GM12874 (cell line): ENCODE data around the gene CRIP2.

Experiments
- TF ChIP-seq, protein P1 (sequence below): IDR thresholded peaks from 2 replicates; pipeline ENCODE4 v1.5.1; 2011; ENCODE audit warnings: low read depth, mild to moderate bottlenecking, control low read depth, low read length, moderate library complexity; ENCODE audit not compliant: insufficient read depth

Gene CRIP2

DNA sequence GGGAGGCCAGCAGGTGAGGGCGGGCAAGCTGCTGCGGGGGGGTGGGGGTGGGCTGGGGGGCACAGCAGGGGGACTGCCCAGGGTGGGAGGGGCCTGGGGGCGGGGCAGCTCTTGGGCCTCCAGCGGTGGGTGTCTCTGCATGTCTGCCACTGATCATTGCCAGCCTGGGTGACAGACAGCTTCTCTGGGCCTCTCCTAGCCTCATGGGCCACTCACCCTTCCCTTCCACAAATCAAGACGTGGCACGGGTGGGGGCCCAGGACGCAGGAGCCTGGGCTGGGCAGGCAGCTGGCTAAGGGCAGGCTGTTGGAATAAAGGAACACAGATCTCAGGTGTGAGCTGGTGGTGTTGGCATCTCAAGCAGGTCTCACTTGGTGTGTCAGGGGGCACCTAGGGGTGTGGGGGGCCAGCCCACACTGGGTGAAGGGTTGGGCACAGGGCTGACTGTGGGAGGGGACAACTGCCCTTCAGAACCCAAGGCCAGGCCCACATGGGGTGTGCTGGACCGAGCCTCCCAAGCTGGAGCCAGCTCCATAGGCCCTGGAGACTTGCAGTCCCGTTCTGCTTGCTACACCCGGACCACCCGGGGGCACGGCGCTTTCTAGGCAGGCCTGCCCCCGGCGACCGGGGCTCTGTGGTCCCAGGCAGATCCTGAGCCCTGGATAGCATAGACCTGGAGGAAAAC, 19.4 kb downstream of the CRIP2 start:
- TF ChIP-seq, protein P1, sequence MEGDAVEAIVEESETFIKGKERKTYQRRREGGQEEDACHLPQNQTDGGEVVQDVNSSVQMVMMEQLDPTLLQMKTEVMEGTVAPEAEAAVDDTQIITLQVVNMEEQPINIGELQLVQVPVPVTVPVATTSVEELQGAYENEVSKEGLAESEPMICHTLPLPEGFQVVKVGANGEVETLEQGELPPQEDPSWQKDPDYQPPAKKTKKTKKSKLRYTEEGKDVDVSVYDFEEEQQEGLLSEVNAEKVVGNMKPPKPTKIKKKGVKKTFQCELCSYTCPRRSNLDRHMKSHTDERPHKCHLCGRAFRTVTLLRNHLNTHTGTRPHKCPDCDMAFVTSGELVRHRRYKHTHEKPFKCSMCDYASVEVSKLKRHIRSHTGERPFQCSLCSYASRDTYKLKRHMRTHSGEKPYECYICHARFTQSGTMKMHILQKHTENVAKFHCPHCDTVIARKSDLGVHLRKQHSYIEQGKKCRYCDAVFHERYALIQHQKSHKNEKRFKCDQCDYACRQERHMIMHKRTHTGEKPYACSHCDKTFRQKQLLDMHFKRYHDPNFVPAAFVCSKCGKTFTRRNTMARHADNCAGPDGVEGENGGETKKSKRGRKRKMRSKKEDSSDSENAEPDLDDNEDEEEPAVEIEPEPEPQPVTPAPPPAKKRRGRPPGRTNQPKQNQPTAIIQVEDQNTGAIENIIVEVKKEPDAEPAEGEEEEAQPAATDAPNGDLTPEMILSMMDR = no peak

DNA sequence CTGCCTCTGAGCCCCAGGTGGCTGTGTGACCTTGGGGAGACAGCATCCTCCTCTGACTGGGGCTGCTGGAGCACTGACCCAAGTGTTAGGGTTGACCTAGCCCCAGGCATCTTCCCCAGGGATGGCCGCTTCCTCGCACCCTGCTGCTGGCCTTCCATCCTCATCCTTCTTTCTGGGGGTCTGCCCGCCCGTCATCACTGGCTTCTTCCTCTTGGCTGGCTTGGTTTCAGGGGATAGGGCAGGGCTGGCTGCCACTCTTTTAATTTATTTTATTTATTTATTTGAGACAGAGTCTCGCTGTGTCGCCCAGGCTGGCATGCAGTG, 19.9 kb downstream of the CRIP2 start:
- TF ChIP-seq, protein P1 = no peak

DNA sequence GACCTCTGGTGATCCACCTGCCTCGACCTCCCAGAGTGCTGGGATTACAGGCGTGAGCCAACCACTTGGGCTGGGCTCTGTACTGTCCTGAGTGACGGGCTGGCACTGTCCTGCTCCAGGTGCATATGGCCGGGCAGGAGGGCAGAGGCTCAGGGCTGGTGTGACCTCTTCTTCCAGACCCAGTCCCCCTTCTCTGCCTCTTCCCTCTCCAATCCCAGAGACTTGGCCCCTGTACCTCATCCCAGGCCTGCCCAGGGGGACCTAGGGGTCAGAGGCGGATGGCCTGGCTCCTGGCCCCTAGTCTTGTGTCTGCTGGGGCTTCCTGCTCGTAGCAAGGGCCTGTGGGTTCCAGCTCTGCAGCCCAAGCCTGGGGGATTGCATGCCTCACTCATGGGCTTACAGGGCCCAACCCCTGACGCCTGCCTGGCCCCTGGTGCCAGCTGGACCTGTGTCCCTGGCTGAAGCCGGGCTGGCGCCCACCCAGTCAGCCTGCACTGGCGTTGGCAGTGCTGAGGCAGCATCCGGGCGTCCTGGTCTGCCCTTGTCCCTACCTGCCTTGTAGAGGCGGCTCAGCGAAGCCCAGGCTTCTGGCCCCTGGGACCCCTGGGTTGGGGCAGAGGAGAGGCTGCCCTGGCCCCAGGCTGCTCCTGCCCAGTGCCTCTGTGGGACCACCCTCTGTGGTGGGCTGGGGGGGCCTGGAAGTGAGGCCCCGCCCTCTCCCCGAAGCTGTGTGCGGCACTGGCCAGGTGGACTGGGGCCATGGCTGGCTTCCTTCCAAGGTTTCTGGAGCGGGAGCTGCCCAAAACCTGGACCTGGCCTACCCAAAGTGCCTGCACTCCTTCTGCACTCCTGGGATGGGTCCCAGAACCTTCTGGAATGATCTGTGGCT, 20.7 kb downstream of the CRIP2 start:
- TF ChIP-seq, protein P1 = no peak

DNA sequence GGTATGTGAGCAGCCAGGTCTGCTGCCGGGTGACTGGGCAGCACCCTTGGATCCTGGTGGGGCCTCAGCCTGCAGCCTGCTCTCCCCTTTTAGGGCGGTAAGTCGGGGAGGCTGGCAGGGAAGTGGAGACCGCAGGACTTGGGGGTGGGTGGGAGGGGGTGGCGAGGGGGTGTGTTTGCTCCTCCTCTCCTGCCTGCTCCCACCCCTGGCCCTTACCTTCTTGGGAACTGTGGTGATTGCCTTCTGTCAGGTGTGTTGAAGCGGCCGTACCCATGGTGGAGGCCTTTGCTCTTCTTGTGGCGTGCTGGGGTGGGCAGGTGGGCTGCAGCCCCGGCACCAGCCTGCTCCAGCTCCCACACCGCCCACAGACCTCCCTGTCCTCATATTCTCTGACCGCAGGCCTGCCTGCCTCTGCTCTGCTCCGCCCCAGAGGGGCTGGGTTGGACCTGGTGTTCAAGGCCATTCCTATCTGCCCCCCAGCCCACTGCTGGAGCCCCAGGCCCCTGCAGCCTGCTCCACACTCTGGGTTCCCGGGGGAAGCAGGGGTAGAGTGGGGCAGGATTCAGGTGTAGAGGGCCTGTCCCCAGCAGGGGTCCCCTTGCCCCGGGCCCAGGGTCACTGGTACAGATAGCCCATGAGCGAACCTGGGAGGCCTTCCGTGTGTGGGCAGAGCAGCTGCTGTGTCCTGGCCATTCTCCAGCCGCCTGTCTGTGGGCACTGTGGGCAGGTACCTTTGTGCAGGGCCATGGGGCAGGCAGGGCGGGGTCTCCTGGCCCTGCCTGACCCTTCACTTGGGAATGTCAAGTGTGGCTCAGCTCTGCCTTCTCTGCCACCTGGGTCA, 21.6 kb downstream of the CRIP2 start:
- TF ChIP-seq, protein P1 = no peak

DNA sequence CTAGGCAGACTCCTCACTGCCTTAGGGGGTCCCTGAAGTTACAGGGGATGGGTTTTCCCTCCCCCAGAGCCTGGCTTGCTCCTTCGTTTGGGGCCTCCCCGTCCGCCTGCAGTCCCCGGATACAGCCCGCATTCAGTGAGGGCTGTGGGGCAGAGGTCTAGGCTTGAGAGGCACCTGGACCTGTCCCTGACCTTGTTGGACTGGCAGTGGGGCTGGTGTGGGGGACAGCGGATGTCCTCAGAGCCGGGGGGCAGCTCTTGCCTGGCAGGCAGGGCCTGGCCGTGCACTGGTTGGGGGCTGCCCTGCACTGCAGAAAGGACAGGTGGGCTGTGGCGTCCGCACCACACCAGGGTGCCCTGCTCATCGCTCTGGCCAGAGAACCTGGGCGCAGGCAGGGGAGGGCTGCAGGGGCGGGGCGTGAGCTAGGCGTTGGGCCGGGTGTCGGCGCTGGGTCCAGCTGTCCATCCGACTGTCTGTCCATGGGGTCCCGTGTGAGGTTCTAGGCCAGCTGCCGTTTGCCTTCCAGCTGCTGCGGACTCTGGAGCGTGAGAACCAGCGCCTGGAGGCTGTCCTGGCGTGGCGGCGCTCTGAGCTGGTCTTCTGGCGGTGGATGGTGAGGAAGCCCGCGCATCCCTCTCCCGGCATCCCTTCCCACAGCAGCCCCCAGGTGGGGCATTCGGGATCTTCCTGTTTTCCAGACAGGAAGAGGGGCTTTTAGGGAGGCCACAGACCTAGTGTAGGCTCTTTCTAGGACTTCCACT, 22.4 kb downstream of the CRIP2 start:
- TF ChIP-seq, protein P1 = no peak

DNA sequence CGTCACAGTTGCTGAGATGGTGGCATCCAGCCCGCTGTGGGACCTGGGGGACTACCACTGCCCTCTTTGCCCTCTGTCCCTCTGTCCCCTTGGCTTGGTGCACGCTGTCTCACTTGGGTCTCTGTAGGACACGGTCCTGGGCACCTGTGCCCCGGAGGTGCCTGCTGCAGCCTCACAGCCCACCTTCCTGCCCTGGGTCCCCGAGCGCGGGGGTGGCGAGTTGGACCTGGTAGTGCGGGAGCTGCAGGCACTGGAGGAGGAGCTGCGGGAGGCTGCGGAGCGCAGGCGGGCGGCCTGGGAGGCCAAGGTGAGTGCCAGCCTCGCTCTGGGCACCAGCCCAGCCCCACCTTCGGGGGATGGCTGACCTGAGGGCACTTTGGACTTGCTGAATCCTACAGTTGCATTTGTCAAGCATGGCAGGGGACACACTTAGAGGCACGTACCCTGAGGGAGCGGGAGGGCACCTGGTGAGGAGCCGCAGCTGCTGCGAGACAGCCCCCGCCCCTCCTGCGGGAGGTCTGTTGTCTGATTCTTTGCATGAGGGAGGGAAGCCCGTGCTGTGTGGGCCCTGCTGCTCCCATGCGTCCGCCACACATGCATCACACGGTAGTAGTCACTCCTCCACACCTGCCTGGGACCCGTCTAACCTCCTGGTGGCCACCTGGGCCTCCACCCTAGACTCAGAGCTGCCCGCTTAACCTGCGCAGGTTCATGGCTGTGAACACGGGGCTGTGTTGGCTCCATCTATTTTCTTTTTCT, 23.2 kb downstream of the CRIP2 start:
- TF ChIP-seq, protein P1 = no peak
